ENCODE measurements around the gene PAPPA.

The PAPPA gene

DNA sequence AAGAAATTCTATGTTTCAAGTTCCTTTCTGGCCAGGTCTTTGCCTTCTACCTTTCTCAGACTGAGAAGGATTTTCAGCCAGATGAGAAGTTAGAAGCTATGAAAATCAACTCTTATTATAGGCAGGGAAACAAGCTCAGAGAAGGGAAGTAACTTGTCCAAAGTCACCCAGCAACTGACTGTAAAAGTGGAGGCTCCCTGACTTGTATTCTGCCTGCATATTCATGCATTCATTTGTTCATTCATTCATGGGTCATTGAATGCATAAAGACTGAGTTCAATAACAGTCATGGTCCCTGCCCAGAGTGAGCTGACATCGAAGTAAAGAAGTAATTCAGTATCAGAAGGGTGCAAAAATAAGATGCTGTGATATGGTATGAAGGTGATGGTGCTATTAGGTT, 239.6 kb downstream of the PAPPA start:
- no peak overlapping the region for H3K4me3 ChIP-seq (ENCODE audit: low read depth, low read length)
- DNase-seq (ENCODE audit: low read depth, low spot score): no peak
- ChIA-PET CTCF (interaction anchor here (0.5 to 1.3 kb wide), 3 partner anchors 12 to 799 kb away, joined by 3 to 4 read pairs (median 3); no protein-coding TSS in a partner anchor), POLR2A (no interaction called here)
- TF ChIP-seq, protein P1, sequence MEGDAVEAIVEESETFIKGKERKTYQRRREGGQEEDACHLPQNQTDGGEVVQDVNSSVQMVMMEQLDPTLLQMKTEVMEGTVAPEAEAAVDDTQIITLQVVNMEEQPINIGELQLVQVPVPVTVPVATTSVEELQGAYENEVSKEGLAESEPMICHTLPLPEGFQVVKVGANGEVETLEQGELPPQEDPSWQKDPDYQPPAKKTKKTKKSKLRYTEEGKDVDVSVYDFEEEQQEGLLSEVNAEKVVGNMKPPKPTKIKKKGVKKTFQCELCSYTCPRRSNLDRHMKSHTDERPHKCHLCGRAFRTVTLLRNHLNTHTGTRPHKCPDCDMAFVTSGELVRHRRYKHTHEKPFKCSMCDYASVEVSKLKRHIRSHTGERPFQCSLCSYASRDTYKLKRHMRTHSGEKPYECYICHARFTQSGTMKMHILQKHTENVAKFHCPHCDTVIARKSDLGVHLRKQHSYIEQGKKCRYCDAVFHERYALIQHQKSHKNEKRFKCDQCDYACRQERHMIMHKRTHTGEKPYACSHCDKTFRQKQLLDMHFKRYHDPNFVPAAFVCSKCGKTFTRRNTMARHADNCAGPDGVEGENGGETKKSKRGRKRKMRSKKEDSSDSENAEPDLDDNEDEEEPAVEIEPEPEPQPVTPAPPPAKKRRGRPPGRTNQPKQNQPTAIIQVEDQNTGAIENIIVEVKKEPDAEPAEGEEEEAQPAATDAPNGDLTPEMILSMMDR (IDR thresholded peaks at IDR 0.05; ENCODE audit: insufficient read depth, low read length, missing control alignments): no peak

DNA sequence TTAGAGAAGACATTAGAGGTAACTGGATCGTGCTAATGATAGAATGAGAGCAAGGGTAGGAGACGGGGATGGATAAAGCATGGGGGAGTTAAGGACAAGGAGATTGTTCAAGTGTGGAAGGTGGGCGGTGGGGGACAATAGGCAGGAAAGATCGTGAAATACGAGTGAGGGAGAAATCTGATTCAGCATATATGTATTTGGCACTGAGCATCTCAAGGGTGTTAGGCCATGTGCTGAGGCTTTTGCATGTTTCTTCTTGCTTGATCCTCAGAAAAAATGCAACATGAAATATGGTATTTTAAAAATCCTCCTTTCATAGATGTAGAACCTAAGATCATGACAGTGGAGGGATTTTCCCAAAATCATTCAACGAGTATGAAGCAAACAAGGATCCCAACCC, 240.5 kb downstream of the PAPPA start:
- TF ChIP-seq, protein P1 (IDR thresholded peaks at IDR 0.05; ENCODE audit: insufficient read depth, low read length, missing control alignments): no peak
- POLR2A ChIA-PET: no interaction called here
- no peak for DNase-seq (ENCODE audit: low read depth, low spot score)
- CTCF ChIA-PET: interaction anchor here (1.1 kb wide), 1 partner anchor 11 kb away, joined by 4 read pairs; no protein-coding TSS in a partner anchor
- no peak overlapping the region for H3K4me3 ChIP-seq (ENCODE audit: low read depth, low read length)

- TF ChIP-seq, protein P1 (IDR thresholded peaks at IDR 0.05; ENCODE audit: insufficient read depth, low read length, missing control alignments): no peak
- CTCF ChIA-PET: interaction anchor here (1.0 kb wide), 1 partner anchor 8 kb away, joined by 4 read pairs; no protein-coding TSS in a partner anchor
- H3K4me3 ChIP-seq (ENCODE audit: low read depth, low read length): no peak overlapping the region
- DNase-seq (ENCODE audit: low read depth, low spot score): no peak
- POLR2A ChIA-PET: no interaction called here
Observed at GRCh38 chr9:116394894-116395698, 241.5 kb downstream of the PAPPA start.

GRCh38 chr9:116395699-116396037, 242.1 kb downstream of the PAPPA start:
- ChIA-PET CTCF (interaction anchor here (1.0 kb wide), 1 partner anchor 9 kb away, joined by 4 read pairs; no protein-coding TSS in a partner anchor), POLR2A (no interaction called here)
- DNase-seq (ENCODE audit: low read depth, low spot score): no peak
- TF ChIP-seq, protein P1 (IDR thresholded peaks at IDR 0.05; ENCODE audit: insufficient read depth, low read length, missing control alignments): no peak
- no peak overlapping the region for H3K4me3 ChIP-seq (ENCODE audit: low read depth, low read length)

DNA sequence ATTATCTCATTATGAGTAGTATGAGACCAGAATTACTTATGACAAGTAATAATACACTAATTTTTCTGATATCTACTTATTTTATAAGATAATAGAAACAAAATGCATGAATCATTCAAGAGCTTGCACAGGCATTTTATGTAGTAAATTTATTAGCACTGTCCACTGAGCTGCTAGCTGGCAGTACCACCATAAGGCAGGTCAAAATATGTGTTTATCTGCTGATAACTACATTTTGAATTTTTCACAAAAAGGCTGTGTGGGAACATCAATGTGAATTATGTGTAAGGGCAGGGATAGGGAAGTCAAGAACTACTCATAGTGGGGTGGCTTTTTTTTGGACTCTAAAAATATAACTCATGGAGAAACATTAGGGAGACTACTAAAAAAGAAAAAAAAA, 249.6 kb downstream of the PAPPA start:
- no peak for DNase-seq (ENCODE audit: low read depth, low spot score)
- TF ChIP-seq, protein P1 (IDR thresholded peaks at IDR 0.05; ENCODE audit: insufficient read depth, low read length, missing control alignments): no peak
- no peak overlapping the region for H3K4me3 ChIP-seq (ENCODE audit: low read depth, low read length)
- ChIA-PET CTCF (interaction anchor here (0.7 to 1.4 kb wide), 4 partner anchors 11 to 244 kb away, joined by 3 to 5 read pairs (median 4); no protein-coding TSS in a partner anchor), POLR2A (no interaction called here)

DNA sequence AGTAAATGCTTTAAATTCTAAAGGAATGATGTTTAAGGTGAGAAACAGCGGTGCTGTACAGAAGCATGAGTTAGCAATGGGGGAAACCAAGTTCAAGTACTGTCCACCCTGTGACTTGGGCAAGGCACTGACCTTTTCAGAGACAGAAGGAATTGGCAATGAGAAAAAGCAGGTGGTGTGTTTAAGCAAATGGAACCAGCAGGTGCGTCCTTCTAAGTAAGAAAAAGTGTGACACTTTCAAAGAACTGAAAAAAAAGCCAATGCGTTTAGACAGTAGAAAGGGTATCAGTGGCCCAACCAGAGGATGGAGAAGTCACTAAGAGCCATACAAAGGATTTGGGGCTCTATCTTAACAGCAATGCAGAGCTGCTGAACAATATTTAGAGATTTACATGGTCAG, 250.6 kb downstream of the PAPPA start:
- no peak for DNase-seq (ENCODE audit: low read depth, low spot score)
- CTCF ChIA-PET: interaction anchor here (1.0 kb wide), 1 partner anchor 15 kb away, joined by 4 read pairs; no protein-coding TSS in a partner anchor
- TF ChIP-seq, protein P1 (IDR thresholded peaks at IDR 0.05; ENCODE audit: insufficient read depth, low read length, missing control alignments): no peak
- POLR2A ChIA-PET: no interaction called here
- no peak overlapping the region for H3K4me3 ChIP-seq (ENCODE audit: low read depth, low read length)
